ENCODE data around the gene IFRD2. TPM values are rescaled to one million over a fixed set of nuclear protein-coding genes. Genes with fewer than 3 reads are reported as not detected.
A peak's percentile ranks its signal among the peaks of the same experiment; 100 is the strongest.

IFRD2 gene
- total and polyA plus RNA-seq, 2 of the 13 experiments (the other 11 are each of a cell fraction or from before 2014, with no cell fraction given): 32.8 to 96.1 TPM

DNA sequence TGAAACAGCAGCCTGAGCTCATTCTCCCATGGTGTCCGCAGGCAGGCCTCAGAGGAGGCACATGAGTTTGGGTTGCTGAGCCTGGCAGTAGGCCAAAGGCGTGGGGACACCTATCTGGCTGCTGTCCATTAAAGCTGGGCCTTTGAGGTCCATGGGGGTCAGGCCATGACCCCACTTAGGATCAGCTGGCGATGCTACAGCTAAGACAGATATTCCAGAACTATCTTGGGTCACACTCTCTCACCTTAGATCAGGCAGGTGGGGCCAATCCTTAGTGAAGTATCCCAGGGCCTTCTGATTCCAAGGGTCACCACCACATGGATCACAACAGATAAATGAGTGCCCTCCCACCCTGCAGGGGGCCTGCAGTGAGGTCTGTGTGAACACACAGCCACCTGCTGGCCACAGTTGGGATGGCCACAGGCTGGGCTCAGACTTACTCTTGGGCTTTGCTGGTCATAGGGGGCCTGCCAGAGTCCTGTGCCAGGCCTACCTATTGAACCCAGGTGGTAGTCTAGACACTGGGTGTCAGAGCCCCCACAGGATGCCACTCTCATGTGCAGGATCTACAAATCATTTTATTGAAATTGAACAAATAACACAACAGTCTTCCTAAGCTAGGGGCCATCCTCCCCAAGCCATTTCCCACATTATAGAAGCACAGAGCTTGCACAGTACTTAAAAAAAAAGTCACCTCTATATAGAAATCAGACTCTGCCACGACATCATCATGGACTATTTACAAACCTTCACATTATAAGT is 32.3 kb upstream of the IFRD2 start (continued):
- no peak for TF ChIP-seq ZNF329 (CRISPR knock-in tag; IDR thresholded peaks at IDR 0.05; ENCODE audit: low read depth)
- TF ChIP-seq NR2F1 (CRISPR knock-in tag; IDR thresholded peaks at IDR 0.05): peak in 1 of 2 experiments; percentile 65; a peak in 2 of 4 replicates
- TF ChIP-seq GTF2F1 (IDR thresholded peaks at IDR 0.05; ENCODE audit: low read length): no peak
- TF ChIP-seq, protein P1, sequence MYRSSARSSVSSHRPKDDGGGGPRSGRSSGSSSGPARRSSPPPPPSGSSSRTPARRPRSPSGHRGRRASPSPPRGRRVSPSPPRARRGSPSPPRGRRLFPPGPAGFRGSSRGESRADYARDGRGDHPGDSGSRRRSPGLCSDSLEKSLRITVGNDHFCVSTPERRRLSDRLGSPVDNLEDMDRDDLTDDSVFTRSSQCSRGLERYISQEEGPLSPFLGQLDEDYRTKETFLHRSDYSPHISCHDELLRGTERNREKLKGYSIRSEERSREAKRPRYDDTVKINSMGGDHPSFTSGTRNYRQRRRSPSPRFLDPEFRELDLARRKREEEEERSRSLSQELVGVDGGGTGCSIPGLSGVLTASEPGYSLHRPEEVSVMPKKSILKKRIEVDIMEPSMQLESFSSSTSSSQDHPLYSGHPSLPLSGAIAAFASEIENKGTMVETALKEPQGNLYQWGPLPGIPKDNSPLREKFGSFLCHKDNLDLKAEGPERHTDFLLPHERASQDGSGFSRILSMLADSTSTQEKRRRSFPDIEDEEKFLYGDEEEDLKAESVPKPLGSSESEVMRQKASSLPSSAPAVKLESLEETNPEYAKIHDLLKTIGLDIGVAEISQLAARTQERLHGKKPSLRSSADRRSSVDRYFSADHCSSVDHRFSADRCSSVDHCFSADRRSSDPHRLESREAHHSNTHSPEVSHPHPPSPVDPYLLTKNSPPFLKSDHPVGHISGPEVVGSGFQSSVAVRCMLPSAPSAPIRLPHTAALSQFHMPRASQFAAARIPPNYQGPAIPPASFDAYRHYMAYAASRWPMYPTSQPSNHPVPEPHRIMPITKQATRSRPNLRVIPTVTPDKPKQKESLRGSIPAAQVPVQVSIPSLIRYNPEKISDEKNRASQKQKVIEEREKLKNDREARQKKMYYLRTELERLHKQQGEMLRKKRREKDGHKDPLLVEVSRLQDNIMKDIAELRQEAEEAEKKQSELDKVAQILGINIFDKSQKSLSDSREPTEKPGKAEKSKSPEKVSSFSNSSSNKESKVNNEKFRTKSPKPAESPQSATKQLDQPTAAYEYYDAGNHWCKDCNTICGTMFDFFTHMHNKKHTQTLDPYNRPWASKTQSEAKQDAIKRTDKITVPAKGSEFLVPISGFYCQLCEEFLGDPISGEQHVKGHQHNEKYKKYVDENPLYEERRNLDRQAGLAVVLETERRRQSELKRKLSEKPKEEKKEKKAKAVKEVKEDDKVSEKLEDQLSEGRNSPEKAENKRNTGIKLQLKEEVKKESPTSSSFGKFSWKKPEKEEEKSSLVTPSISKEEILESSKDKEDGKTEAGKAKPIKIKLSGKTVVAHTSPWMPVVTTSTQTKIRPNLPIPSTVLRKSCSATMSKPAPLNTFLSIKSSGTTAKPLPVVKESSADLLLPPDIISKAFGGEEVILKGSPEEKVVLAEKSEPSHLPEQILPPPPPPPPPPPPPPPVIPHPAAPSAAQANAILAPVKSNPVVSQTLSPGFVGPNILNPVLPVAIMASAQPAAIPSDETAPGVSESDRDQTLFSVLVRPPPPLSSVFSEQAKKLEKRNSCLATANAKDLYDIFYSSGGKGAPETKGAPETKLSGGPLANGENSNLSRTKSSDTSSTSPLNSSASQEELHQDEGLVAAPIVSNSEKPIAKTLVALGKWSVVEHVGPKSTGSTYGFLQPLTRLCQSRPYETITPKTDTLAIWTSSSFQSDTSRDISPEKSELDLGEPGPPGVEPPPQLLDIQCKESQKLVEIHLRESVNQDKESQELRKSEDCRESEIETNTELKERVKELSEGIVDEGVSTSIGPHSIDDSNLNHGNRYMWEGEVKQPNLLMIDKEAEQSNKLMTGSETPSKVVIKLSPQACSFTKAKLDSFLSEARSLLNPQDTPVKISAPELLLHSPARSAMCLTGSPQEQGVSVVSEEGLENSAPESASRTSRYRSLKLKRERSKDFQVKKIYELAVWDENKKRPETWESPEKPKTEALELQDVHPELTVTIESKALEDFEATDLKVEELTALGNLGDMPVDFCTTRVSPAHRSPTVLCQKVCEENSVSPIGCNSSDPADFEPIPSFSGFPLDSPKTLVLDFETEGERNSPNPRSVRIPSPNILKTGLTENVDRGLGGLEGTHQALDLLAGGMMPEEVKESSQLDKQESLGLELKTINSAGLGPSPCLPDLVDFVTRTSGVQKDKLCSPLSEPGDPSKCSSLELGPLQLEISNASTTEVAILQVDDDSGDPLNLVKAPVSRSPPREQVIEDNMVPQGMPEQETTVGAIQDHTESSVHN (CRISPR knock-in tag; IDR thresholded peaks at IDR 0.05): 0 out of 2 replicates have a peak, but pooled peaks have one; percentile 66
- no peak for TF ChIP-seq THYN1 (CRISPR knock-in tag; IDR thresholded peaks at IDR 0.05; ENCODE audit: borderline replicate concordance, low read depth)
- TF ChIP-seq PPARG (CRISPR knock-in tag; conservative IDR thresholded peaks at IDR 0.05): peak; percentile 47; the same call in 1 of the 2 replicates
- TF ChIP-seq REL (CRISPR knock-in tag; conservative IDR thresholded peaks at IDR 0.05): no peak
- no peak for TF ChIP-seq HOXD1 (CRISPR knock-in tag; IDR thresholded peaks at IDR 0.05)
- TF ChIP-seq, protein P2, sequence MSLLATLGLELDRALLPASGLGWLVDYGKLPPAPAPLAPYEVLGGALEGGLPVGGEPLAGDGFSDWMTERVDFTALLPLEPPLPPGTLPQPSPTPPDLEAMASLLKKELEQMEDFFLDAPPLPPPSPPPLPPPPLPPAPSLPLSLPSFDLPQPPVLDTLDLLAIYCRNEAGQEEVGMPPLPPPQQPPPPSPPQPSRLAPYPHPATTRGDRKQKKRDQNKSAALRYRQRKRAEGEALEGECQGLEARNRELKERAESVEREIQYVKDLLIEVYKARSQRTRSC (CRISPR knock-in tag; IDR thresholded peaks at IDR 0.05; ENCODE audit: low read depth): no peak
- no peak for TF ChIP-seq CREB1 (IDR thresholded peaks at IDR 0.05)
- peak; percentile 50; the same call in 1 of the 2 replicates for TF ChIP-seq CREB1 (CRISPR knock-in tag; IDR thresholded peaks at IDR 0.05)
- TF ChIP-seq SNRNP70 (IDR thresholded peaks at IDR 0.05; ENCODE audit: low read depth, low read length): no peak
- no peak for TF ChIP-seq ATF1 (CRISPR knock-in tag; IDR thresholded peaks at IDR 0.05)
- TF ChIP-seq MED1 (CRISPR knock-in tag; IDR thresholded peaks at IDR 0.05): peak; percentile 62; the same call in 1 of the 2 replicates
- no peak for TF ChIP-seq ZFP62 (CRISPR knock-in tag; IDR thresholded peaks at IDR 0.05)
- no peak for TF ChIP-seq HES4 (CRISPR knock-in tag; IDR thresholded peaks at IDR 0.05; ENCODE audit: borderline replicate concordance)
- TF ChIP-seq GATAD1 (CRISPR knock-in tag; IDR thresholded peaks at IDR 0.05): peak; percentile 64; the same call in 1 of the 2 replicates

Data from HepG2 (cell line).